Fibroblast of skin of right quadriceps (primary cell): ENCODE data around the gene GRIA3.
"Not testable (repeated sequence)": the region's sequence is repeated elsewhere in the genome, so short reads cannot be mapped to it uniquely, and the experiment has no call there.

ENCODE experiments used
- DNase-seq: peaks from one replicate; pipeline ENCODE4 v3.0.0-alpha.2; 2013

GRIA3 gene

GRCh38 chrX:123476611-123477219 lies 292.6 kb downstream of the GRIA3 start:
- no peak for DNase-seq

- no peak for DNase-seq
These were observed 293.6 kb downstream of the GRIA3 start for GRCh38 chrX:123477673-123478072.

GRCh38 chrX:123481913-123482851 lies 298.1 kb downstream of the GRIA3 start:
- DNase-seq, result peak; percentile 27

GRCh38 chrX:123486297-123486696 lies 302.2 kb downstream of the GRIA3 start:
- DNase-seq, result no peak

GRCh38 chrX:123487236-123487635 lies 303.2 kb downstream of the GRIA3 start:
- peak; percentile 38 for DNase-seq

- DNase-seq, result peak; percentile 15
These were observed 303.6 kb downstream of the GRIA3 start for GRCh38 chrX:123487669-123488068.

- peak; percentile 37 for DNase-seq
These were observed 304.9 kb downstream of the GRIA3 start for GRCh38 chrX:123489011-123489410.

- no peak for DNase-seq
These were observed 309.8 kb downstream of the GRIA3 start for GRCh38 chrX:123493857-123494256.

- DNase-seq, result no peak
These were observed 315.7 kb downstream of the GRIA3 start for GRCh38 chrX:123499787-123500186.

- peak; percentile 7 for DNase-seq
These were observed 320.0 kb downstream of the GRIA3 start for GRCh38 chrX:123504047-123504446.

GRCh38 chrX:123504630-123505270 lies 320.7 kb downstream of the GRIA3 start:
- DNase-seq, result no peak

GRCh38 chrX:123513585-123514278 lies 329.7 kb downstream of the GRIA3 start:
- DNase-seq, result no peak

GRCh38 chrX:123514279-123514640 lies 330.2 kb downstream of the GRIA3 start:
- DNase-seq, result not testable (repeated sequence)

GRCh38 chrX:123518791-123519190 lies 334.7 kb downstream of the GRIA3 start:
- no peak for DNase-seq

GRCh38 chrX:123525123-123525725 lies 341.1 kb downstream of the GRIA3 start:
- DNase-seq, result no peak

GRCh38 chrX:123530726-123531125 lies 346.6 kb downstream of the GRIA3 start:
- DNase-seq, result not testable (repeated sequence)
